IMR-90 (cell line): Measurements from ENCODE around the gene ZSWIM8. TPM values are rescaled to one million over a fixed set of nuclear protein-coding genes. Genes with fewer than 3 reads are reported as not detected.
A peak's percentile ranks its signal among the peaks of the same experiment; 100 is the strongest.

ENCODE experiments used
- ATAC-seq: fragments of 200-7000 bp; cut with Tn5 transposase; 2 replicates; pipeline ENCODE4 v1.9.1; 2020; ENCODE audit warnings: low read depth, mild to moderate bottlenecking, moderate library complexity
- BruUV-seq: library from RNA; stranded (reverse); fragments of 400-500 nt; replicated peaks from 2 replicates; lab custom pipeline; 2021; lab: Mats Ljungman, UMichigan
- CTCF ChIA-PET: fragments of 300-600 bp; formaldehyde crosslinking; extraction: SDS; loops from one replicate; lab custom pipeline; 2021; ENCODE audit warnings: antibody characterized with exemption; lab: Yijun Ruan, JAX
- POLR2A ChIA-PET: fragments of 300-600 bp; sonication (Branson Sonifier 250); formaldehyde crosslinking; loops from one replicate; lab custom pipeline; 2022; ENCODE audit warnings: antibody characterized with exemption; ENCODE audit not compliant: unreplicated experiment; lab: Charles Lee
- DNase-seq: peaks from one replicate; pipeline ENCODE4 v3.0.0; 2013
- H2AFZ ChIP-seq: replicated peaks from 2 replicates; pipeline ENCODE3; 2013; ENCODE audit warnings: low read length, mild to moderate bottlenecking; ENCODE audit not compliant: poor library complexity
- H2AK5ac ChIP-seq: 2 replicates; pipeline ENCODE4 v1.6.1; 2013; ENCODE audit warnings: low read depth, low read length, inconsistent platforms
- H2AK9ac ChIP-seq: replicated peaks from 2 replicates; pipeline ENCODE3; 2013; ENCODE audit warnings: mild to moderate bottlenecking, low read depth, low read length, moderate library complexity; ENCODE audit not compliant: poor library complexity
- H2BK120ac ChIP-seq: 2 replicates; pipeline ENCODE4 v1.6.1; 2013; ENCODE audit warnings: low read depth, low read length, inconsistent platforms
- H2BK15ac ChIP-seq: 3 replicates; pipeline ENCODE4 v1.6.1; 2013; ENCODE audit warnings: low read depth, low read length, inconsistent platforms
- H2BK20ac ChIP-seq: 2 replicates; pipeline ENCODE4 v1.6.1; 2013; ENCODE audit warnings: low read depth, mild to moderate bottlenecking, inconsistent platforms, low read length, moderate library complexity
- H2BK5ac ChIP-seq: 2 replicates; pipeline ENCODE4 v1.6.1; 2013; ENCODE audit warnings: mild to moderate bottlenecking, low read depth, low read length, inconsistent platforms; ENCODE audit not compliant: poor library complexity, severe bottlenecking
- H3K14ac ChIP-seq: replicated peaks from 2 replicates; pipeline ENCODE4 v1.6.1; 2013; ENCODE audit warnings: low read depth, low read length, inconsistent platforms
- H3K18ac ChIP-seq: 2 replicates; pipeline ENCODE4 v1.6.1; 2013; ENCODE audit warnings: low read depth, low read length, control low read depth
- H3K23ac ChIP-seq: 2 replicates; pipeline ENCODE4 v1.6.1; 2013; ENCODE audit warnings: low read depth, low read length, inconsistent platforms
- H3K27ac ChIP-seq: 2 replicates; pipeline ENCODE4 v1.5.1; 2013; ENCODE audit warnings: mild to moderate bottlenecking, control low read depth, low read length; ENCODE audit not compliant: insufficient read depth
- H3K27me3 ChIP-seq: 2 replicates; pipeline ENCODE4 v1.6.1; 2013; ENCODE audit warnings: low read length; ENCODE audit not compliant: control insufficient read depth, insufficient read depth
- H3K36me3 ChIP-seq: 2 replicates; pipeline ENCODE4 v1.6.1; 2013; ENCODE audit warnings: low read length, mixed read lengths; ENCODE audit not compliant: control insufficient read depth, insufficient read depth
- H3K4ac ChIP-seq: 2 replicates; pipeline ENCODE4 v1.6.1; 2013; ENCODE audit warnings: low read depth, low read length, inconsistent platforms
- H3K4me1 ChIP-seq: 2 replicates; pipeline ENCODE4 v1.6.1; 2013; ENCODE audit warnings: low read length, mixed read lengths; ENCODE audit not compliant: control insufficient read depth, insufficient read depth
- H3K4me2 ChIP-seq: 2 replicates; pipeline ENCODE4 v1.6.1; 2013; ENCODE audit warnings: low read depth, mild to moderate bottlenecking, control low read depth, low read length, moderate library complexity
- H3K4me3 ChIP-seq: 2 replicates; pipeline ENCODE4 v1.5.1; 2013; ENCODE audit warnings: low read depth, mild to moderate bottlenecking, control low read depth, low read length, moderate library complexity; ENCODE audit not compliant: insufficient read depth
- H3K56ac ChIP-seq: 2 replicates; pipeline ENCODE4 v1.6.1; 2013; ENCODE audit warnings: low read length, inconsistent platforms; ENCODE audit not compliant: insufficient read depth; ENCODE audit errors: extremely low read depth
- H3K79me1 ChIP-seq, 2 experiments: 2 replicates each; pipeline ENCODE4 v1.6.1; 2013; ENCODE audit warnings: low read length in 2 of 2, inconsistent platforms in 1 of 2, low read depth in 1 of 2
- H3K9ac ChIP-seq: 2 replicates; pipeline ENCODE4 v1.6.1; 2013; ENCODE audit warnings: low read depth, low read length, control low read depth
- H3K9me1 ChIP-seq: 2 replicates; pipeline ENCODE4 v1.6.1; 2013; ENCODE audit warnings: low read length, inconsistent platforms; ENCODE audit not compliant: insufficient read depth
- H3K9me3 ChIP-seq: 2 replicates; pipeline ENCODE4 v1.6.1; 2013; ENCODE audit warnings: low read length; ENCODE audit not compliant: control insufficient read depth, insufficient read depth
- H4K20me1 ChIP-seq: 2 replicates; pipeline ENCODE4 v1.6.1; 2013; ENCODE audit warnings: low read length, inconsistent platforms; ENCODE audit not compliant: insufficient read depth
- H4K5ac ChIP-seq: 2 replicates; pipeline ENCODE4 v1.6.1; 2013; ENCODE audit warnings: mild to moderate bottlenecking, low read depth, low read length, control low read depth
- H4K8ac ChIP-seq, 2 experiments: 2 replicates each; pipeline ENCODE4 v1.6.1; 2013; ENCODE audit warnings: low read depth in 2 of 2, low read length in 2 of 2, control low read depth in 1 of 2, inconsistent platforms in 1 of 2
- H4K91ac ChIP-seq: 2 replicates; pipeline ENCODE4 v1.6.1; 2013; ENCODE audit warnings: low read depth, low read length, inconsistent platforms; ENCODE audit not compliant: insufficient read depth
- CTCF ChIP-seq: conservative IDR thresholded peaks from 2 replicates; pipeline ENCODE4 v1.5.1; 2012; ENCODE audit warnings: mild to moderate bottlenecking, low read depth, low read length, improper control_type of control experiment
- ELK1 ChIP-seq: fragments of 150-350 bp; IDR thresholded peaks from 2 replicates; pipeline ENCODE4 v1.6.1; 2016; ENCODE audit warnings: low read depth, mild to moderate bottlenecking, low read length, moderate library complexity, borderline replicate concordance
- MAZ ChIP-seq: IDR thresholded peaks from 2 replicates; pipeline ENCODE4 v1.6.1; 2012; ENCODE audit warnings: low read depth, mild to moderate bottlenecking, low read length, improper control_type of control experiment, moderate library complexity, borderline replicate concordance
- RAD21 ChIP-seq: IDR thresholded peaks from 2 replicates; pipeline ENCODE4 v1.6.1; 2012; ENCODE audit warnings: low read length, improper control_type of control experiment
- SMC3 ChIP-seq: fragments of 150-350 bp; IDR thresholded peaks from 2 replicates; pipeline ENCODE4 v1.6.1; 2016; ENCODE audit warnings: low read depth, mild to moderate bottlenecking, antibody characterized with exemption, low read length, moderate library complexity
- WGBS, 2 experiments: methylation state at CpG; one replicate each; pipeline versions ENCODE4 v1.1.5 to v1.1.7; 2013; ENCODE audit warnings: missing lambda C conversion rate in 2 of 2; ENCODE audit not compliant: insufficient read length in 1 of 2; ENCODE audit errors: extremely low coverage in 2 of 2; 5-methylcytosine and 5-hydroxymethylcytosine counted together
- dilution Hi-C: fragments of 300-500 bp; cut with HindIII; formaldehyde crosslinking; loops from one replicate; pipeline ENCODE4 v1.14.3; 2018; ENCODE audit warnings: low sequenced_read_pairs; ENCODE audit not compliant: unreplicated experiment
- in situ Hi-C: fragments of 300-500 bp; cut with MboI; formaldehyde crosslinking; loops from 3 replicates; pipeline ENCODE4 v1.14.3; 2019; ENCODE audit warnings: low sequenced_read_pairs, inconsistent platforms, mixed read lengths
- intact Hi-C: fragments of 100-400 bp; cut with micrococcal nuclease; formaldehyde crosslinking; loops from 2 replicates; pipeline ENCODE4 v1.10.0; 2022
- polyA plus RNA-seq, 3 experiments: library from polyadenylated mRNA; depleted of rRNA; stranded (reverse); fragments of >200 nt; gene quantifications; 2 replicates each; pipeline ENCODE4 v1.2.3, GENCODE V29; 2012; ENCODE audit warnings: low replicate concordance in 1 of 3
- total RNA-seq: library from RNA; depleted of rRNA; stranded (reverse); fragments of >200 nt; gene quantifications from 2 replicates; pipeline ENCODE4 v1.2.3, GENCODE V29; 2012

Gene ZSWIM8
- total and polyA plus RNA-seq, 2 of the 4 experiments (the other 2 are of a cell fraction) = 16.8 to 103 TPM

DNA sequence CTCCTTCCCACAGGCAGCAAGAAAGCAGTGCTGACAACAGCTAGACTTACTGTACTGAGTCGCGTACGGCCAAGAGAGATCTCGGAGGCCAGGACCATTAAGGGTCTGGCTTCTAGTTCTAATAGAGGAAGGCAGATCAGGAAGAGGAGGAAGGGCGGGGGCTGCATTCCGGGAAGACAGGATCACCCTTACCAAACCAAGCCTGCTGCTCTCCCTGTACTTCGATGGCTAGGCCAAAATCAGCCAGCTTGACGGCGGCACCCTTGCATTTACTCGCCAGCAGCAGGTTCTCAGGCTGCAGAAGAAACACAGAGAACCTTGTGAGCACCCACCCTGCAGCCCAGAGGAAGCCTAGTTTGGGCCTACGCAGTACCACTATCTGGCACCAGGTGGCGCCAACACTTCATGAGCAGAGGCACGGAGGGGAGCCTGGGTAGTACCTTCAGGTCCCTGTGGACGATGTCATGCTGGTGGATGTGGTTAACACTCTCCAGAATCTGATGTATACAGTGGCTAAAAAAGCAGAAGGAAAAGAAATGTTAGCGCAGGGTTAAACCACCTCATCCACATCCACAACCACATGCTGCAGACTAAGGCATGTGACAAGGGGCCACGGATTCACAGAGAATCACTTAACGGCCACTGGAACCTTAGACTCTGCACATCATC, 63.5 kb downstream of the ZSWIM8 start:
- H4K20me1 ChIP-seq = peaks cover 15% of the 10 kb centered on the region; the same call in 1 of the 2 replicates
- no peaks in the 10 kb centered on the region for H3K9me3 ChIP-seq
- H3K9me1 ChIP-seq = no peaks in the 10 kb centered on the region
- no peak overlapping the region for H3K27ac ChIP-seq
- no peak overlapping the region for H3K18ac ChIP-seq
- H3K79me1 ChIP-seq = peaks cover 0 to 6% of the 10 kb centered on the region in 2 experiments; a peak in 1 of 4 replicates
- 27% methylated on average over 5 of the region's 17 CpGs; no CpG with 5 or more reads in 1 of the 2 experiments for WGBS, 2 experiments
- DNase-seq = peak; percentile 78
- ATAC-seq = peak; percentile 98
- H3K4me1 ChIP-seq = peaks cover 4% of the 10 kb centered on the region; the same call in 1 of the 2 replicates
- H2BK20ac ChIP-seq = no peak overlapping the region
- H3K56ac ChIP-seq = no peak overlapping the region
- H3K23ac ChIP-seq = no peak overlapping the region
- H3K4me3 ChIP-seq = no peak overlapping the region
- H3K4me2 ChIP-seq = no peak overlapping the region
- H3K9ac ChIP-seq = no peak overlapping the region
- peak overlapping the region; percentile 44; the same call in 1 of the 2 replicates for H2AK5ac ChIP-seq
- H2AK9ac ChIP-seq = peak overlapping the region; percentile 92
- H2BK5ac ChIP-seq = no peak overlapping the region
- peak overlapping the region; percentile 11 for H2AFZ ChIP-seq
- H3K36me3 ChIP-seq = peaks cover 41% of the 10 kb centered on the region
- no TSS peak for BruUV-seq
- intact Hi-C loops (loop anchor here (1.0 kb wide), 2 partner anchors 30 to 91 kb away; no protein-coding TSS in a partner anchor), dilution Hi-C loops (no loop called here), in situ Hi-C loops (no loop called here)
- no peak overlapping the region for H3K4ac ChIP-seq
- no peak overlapping the region for H4K91ac ChIP-seq
- no peaks in the 10 kb centered on the region for H3K27me3 ChIP-seq
- no peak overlapping the region for H2BK120ac ChIP-seq
- TF ChIP-seq CTCF (peak; percentile 94), RAD21 (peak; percentile 92), MAZ (peak; percentile 47; the same call in 1 of the 2 replicates), ELK1 (no peak), SMC3 (peak; percentile 93)
- POLR2A ChIA-PET = no interaction called here
- H2BK15ac ChIP-seq = no peak overlapping the region
- H4K8ac ChIP-seq = no peak overlapping the region
- H3K14ac ChIP-seq = no peak overlapping the region
- no peak overlapping the region for H4K5ac ChIP-seq
- CTCF ChIA-PET = interaction anchor here (1.4 kb wide), 1 partner anchor 28 kb away, joined by 4 read pairs; no protein-coding TSS in a partner anchor
